Parathyroid adenoma (tissue), 2 donors: ENCODE results near the gene CUL2.

ENCODE experiments used
- H2AFZ ChIP-seq: fragments of 300-600 bp; sonication (generic); one replicate; pipeline ENCODE4 v1.7.0; 2017; ENCODE audit warnings: antibody characterized with exemption, mild to moderate bottlenecking
- H3K27ac ChIP-seq: fragments of 300-600 bp; sonication (generic); one replicate; pipeline ENCODE4 v1.7.0; 2017
- H3K27me3 ChIP-seq: fragments of 300-600 bp; sonication (generic); one replicate; pipeline ENCODE4 v1.7.0; 2017; ENCODE audit warnings: low read length; ENCODE audit not compliant: control insufficient read depth, insufficient read depth
- H3K36me3 ChIP-seq: fragments of 300-600 bp; sonication (generic); one replicate; pipeline ENCODE4 v1.7.0; 2017; ENCODE audit warnings: low read length; ENCODE audit not compliant: control insufficient read depth, insufficient read depth
- H3K4me1 ChIP-seq: fragments of 300-600 bp; sonication (generic); one replicate; pipeline ENCODE4 v1.7.0; 2017; ENCODE audit warnings: control low read depth
- H3K4me2 ChIP-seq: fragments of 300-600 bp; sonication (generic); one replicate; pipeline ENCODE4 v1.7.0; 2017; ENCODE audit warnings: low read length
- H3K4me3 ChIP-seq: fragments of 300-600 bp; sonication (generic); one replicate; pipeline ENCODE4 v1.7.0; 2017; ENCODE audit warnings: low read depth, low read length
- H3K79me2 ChIP-seq: fragments of 300-600 bp; sonication (generic); one replicate; pipeline ENCODE4 v1.7.0; 2017; ENCODE audit warnings: control low read depth
- H3K9ac ChIP-seq: fragments of 300-600 bp; sonication (generic); one replicate; pipeline ENCODE4 v1.7.0; 2017; ENCODE audit warnings: mild to moderate bottlenecking
- H3K9me3 ChIP-seq: fragments of 300-600 bp; sonication (generic); one replicate; pipeline ENCODE4 v1.7.0; 2017; ENCODE audit warnings: low read length; ENCODE audit not compliant: control insufficient read depth
- CTCF ChIP-seq: fragments of 300-600 bp; sonication (generic); IDR thresholded peaks from one replicate; pipeline ENCODE4 v1.7.0; 2017; ENCODE audit warnings: antibody characterized with exemption, mild to moderate bottlenecking
- donor health status: primary hyperparathyroidism.

CUL2 gene

DNA sequence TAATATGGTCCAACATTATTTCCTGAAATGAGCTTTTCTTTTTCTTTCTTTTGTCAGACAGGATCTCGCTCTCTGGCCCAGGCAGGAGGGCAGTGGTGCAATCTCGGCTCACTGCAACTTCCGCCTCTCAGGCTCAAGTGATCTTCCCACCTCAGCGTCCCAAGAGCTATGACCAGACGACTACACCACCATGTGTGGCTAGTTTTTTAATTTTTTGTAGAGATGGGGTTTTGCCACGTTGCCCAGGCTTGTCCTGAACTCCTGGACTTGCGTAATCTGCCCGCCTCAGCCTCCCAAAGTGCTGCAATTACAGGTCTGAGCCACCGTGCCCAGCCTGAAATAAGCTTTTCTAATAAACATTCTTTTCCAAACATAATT, 48.6 kb downstream of the CUL2 start:
- H3K27me3 ChIP-seq: no peaks in the 10 kb centered on the region
- TF ChIP-seq CTCF: no peak
- no peak overlapping the region for H2AFZ ChIP-seq
- no peak overlapping the region for H3K27ac ChIP-seq
- no peak overlapping the region for H3K9ac ChIP-seq
- H3K9me3 ChIP-seq: no peaks in the 10 kb centered on the region
- H3K79me2 ChIP-seq: no peaks in the 10 kb centered on the region
- H3K4me2 ChIP-seq: no peak overlapping the region
- H3K4me1 ChIP-seq: no peaks in the 10 kb centered on the region
- no peaks in the 10 kb centered on the region for H3K36me3 ChIP-seq
- no peak overlapping the region for H3K4me3 ChIP-seq

GRCh38 chr10:35040760-35041501, 49.2 kb downstream of the CUL2 start:
- no peaks in the 10 kb centered on the region for H3K36me3 ChIP-seq
- H3K4me2 ChIP-seq: no peak overlapping the region
- H3K9ac ChIP-seq: no peak overlapping the region
- H3K4me1 ChIP-seq: no peaks in the 10 kb centered on the region
- H3K4me3 ChIP-seq: no peak overlapping the region
- no peaks in the 10 kb centered on the region for H3K9me3 ChIP-seq
- no peaks in the 10 kb centered on the region for H3K79me2 ChIP-seq
- H3K27me3 ChIP-seq: no peaks in the 10 kb centered on the region
- TF ChIP-seq CTCF: no peak
- H3K27ac ChIP-seq: no peak overlapping the region
- H2AFZ ChIP-seq: no peak overlapping the region

GRCh38 chr10:35037104-35037503, 53.0 kb downstream of the CUL2 start:
- H3K9me3 ChIP-seq: no peaks in the 10 kb centered on the region
- no peaks in the 10 kb centered on the region for H3K27me3 ChIP-seq
- TF ChIP-seq CTCF: no peak
- H2AFZ ChIP-seq: no peak overlapping the region
- H3K36me3 ChIP-seq: no peaks in the 10 kb centered on the region
- H3K4me2 ChIP-seq: no peak overlapping the region
- no peaks in the 10 kb centered on the region for H3K79me2 ChIP-seq
- no peaks in the 10 kb centered on the region for H3K4me1 ChIP-seq
- H3K27ac ChIP-seq: no peak overlapping the region
- H3K4me3 ChIP-seq: no peak overlapping the region
- no peak overlapping the region for H3K9ac ChIP-seq

DNA sequence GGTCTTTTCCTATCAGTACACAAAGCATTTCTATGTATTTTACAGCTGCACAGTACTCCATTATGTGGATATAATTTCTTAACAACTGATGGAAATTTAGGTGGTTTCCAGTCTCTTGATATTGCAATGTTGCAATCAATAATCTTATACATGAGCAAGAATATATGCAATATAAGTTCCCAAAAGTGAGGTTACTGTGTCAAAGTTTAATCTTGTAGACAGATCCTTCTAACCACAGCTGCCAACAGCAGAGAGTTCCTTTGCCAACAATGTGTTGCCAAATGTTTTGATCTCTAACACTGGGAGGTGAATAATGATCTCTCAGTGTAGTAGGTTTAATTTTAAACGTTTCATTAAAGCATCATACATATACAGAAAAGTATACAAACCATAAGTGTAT, 54.5 kb downstream of the CUL2 start:
- no peak for TF ChIP-seq CTCF
- no peak overlapping the region for H3K4me3 ChIP-seq
- H3K79me2 ChIP-seq: no peaks in the 10 kb centered on the region
- H3K4me2 ChIP-seq: no peak overlapping the region
- H3K27me3 ChIP-seq: no peaks in the 10 kb centered on the region
- no peak overlapping the region for H3K9ac ChIP-seq
- no peak overlapping the region for H3K27ac ChIP-seq
- H3K9me3 ChIP-seq: no peaks in the 10 kb centered on the region
- H3K36me3 ChIP-seq: no peaks in the 10 kb centered on the region
- H2AFZ ChIP-seq: no peak overlapping the region
- no peaks in the 10 kb centered on the region for H3K4me1 ChIP-seq

- no peak overlapping the region for H3K4me3 ChIP-seq
- H2AFZ ChIP-seq: no peak overlapping the region
- TF ChIP-seq CTCF: peak; percentile 28
- no peaks in the 10 kb centered on the region for H3K36me3 ChIP-seq
- no peak overlapping the region for H3K27ac ChIP-seq
- no peaks in the 10 kb centered on the region for H3K4me1 ChIP-seq
- no peaks in the 10 kb centered on the region for H3K27me3 ChIP-seq
- H3K9me3 ChIP-seq: no peaks in the 10 kb centered on the region
- H3K79me2 ChIP-seq: no peaks in the 10 kb centered on the region
- H3K4me2 ChIP-seq: no peak overlapping the region
- H3K9ac ChIP-seq: no peak overlapping the region
These were observed 62.6 kb downstream of the CUL2 start for GRCh38 chr10:35027567-35027966.
